Osteocyte (in vitro differentiated cells): Measurements from ENCODE around the gene CROCC2. TPM values are rescaled to one million over a fixed set of nuclear protein-coding genes. Genes with fewer than 3 reads are reported as not detected.

Experiments used
- DNase-seq: peaks from one replicate; pipeline ENCODE4 v3.0.0; 2021; ENCODE audit warnings: mixed read lengths; ENCODE audit not compliant: unreplicated experiment; ENCODE audit errors: extremely low spot score
- H3K27ac Mint-ChIP-seq: one replicate; pipeline ENCODE4 v1.8.0; 2021; ENCODE audit warnings: mild to moderate bottlenecking, mixed read lengths; ENCODE audit not compliant: unreplicated experiment
- H3K27me3 Mint-ChIP-seq: one replicate; pipeline ENCODE4 v1.8.0; 2021; ENCODE audit warnings: mixed read lengths; ENCODE audit not compliant: unreplicated experiment
- H3K36me3 Mint-ChIP-seq: one replicate; pipeline ENCODE4 v1.8.0; 2021; ENCODE audit warnings: mixed read lengths; ENCODE audit not compliant: unreplicated experiment
- H3K4me1 Mint-ChIP-seq: one replicate; pipeline ENCODE4 v1.8.0; 2021; ENCODE audit warnings: mixed read lengths; ENCODE audit not compliant: unreplicated experiment
- H3K4me3 Mint-ChIP-seq: one replicate; pipeline ENCODE4 v1.8.0; 2021; ENCODE audit warnings: mild to moderate bottlenecking, moderate library complexity, mixed read lengths; ENCODE audit not compliant: unreplicated experiment
- H3K9me3 Mint-ChIP-seq: one replicate; pipeline ENCODE4 v1.8.0; 2021; ENCODE audit warnings: mixed read lengths; ENCODE audit not compliant: unreplicated experiment
- CTCF ChIP-seq: fragments of 200-600 bp; sonication (generic); IDR thresholded peaks from 2 replicates; pipeline ENCODE4 v1.5.0; 2021; ENCODE audit warnings: antibody characterized with exemption, mild to moderate bottlenecking, moderate library complexity
- total RNA-seq: library from RNA; stranded (reverse); gene quantifications from 2 replicates; pipeline ENCODE4 v1.2.1, GENCODE V29; 2021

The CROCC2 gene
- total RNA-seq, 1 donor from 2014 or later: not detected

GRCh38 chr2:240864475-240864874 is 41.7 kb upstream of the CROCC2 start:
- H3K36me3 Mint-ChIP-seq: no peaks in the 10 kb centered on the region
- H3K4me3 Mint-ChIP-seq: no peak overlapping the region
- no peaks in the 10 kb centered on the region for H3K9me3 Mint-ChIP-seq
- H3K27ac Mint-ChIP-seq: no peak overlapping the region
- no peaks in the 10 kb centered on the region for H3K4me1 Mint-ChIP-seq
- DNase-seq: no peak
- H3K27me3 Mint-ChIP-seq: peaks cover 72% of the 10 kb centered on the region
- TF ChIP-seq CTCF: no peak

DNA sequence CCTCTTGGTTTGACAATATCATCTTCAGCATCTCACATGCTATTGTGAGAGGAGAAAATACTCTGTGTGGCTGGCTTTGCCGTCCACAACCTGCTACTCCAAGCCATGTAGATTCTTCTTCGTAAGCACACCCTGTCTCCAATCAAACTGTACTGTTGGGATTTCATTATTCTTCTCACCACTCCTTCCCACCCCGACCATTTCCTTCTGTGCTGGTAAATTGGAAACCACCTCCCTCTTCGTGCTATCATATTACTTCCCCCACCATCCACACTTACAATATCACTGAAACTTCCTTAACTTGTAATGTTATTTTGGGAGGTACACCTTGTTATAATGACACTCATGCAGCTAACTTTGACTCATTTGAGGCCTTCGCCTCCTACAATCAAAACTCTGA is 40.7 kb upstream of the CROCC2 start:
- Mint-ChIP-seq H3K27me3 (peaks cover 68% of the 10 kb centered on the region), H3K27ac (no peak overlapping the region), H3K4me1 (no peaks in the 10 kb centered on the region), H3K4me3 (no peak overlapping the region), H3K9me3 (no peaks in the 10 kb centered on the region), H3K36me3 (no peaks in the 10 kb centered on the region)
- no peak for TF ChIP-seq CTCF
- no peak for DNase-seq

GRCh38 chr2:240868286-240869108 is 37.6 kb upstream of the CROCC2 start, which contains the start of gene AGXT:
Gene AGXT (plus strand): TSS chr2:240868824. CDS start chr2:240868866, 42 bp downstream.
- Mint-ChIP-seq H3K36me3 (no peaks in the 10 kb centered on the region), H3K27me3 (peaks cover 44% of the 10 kb centered on the region), H3K27ac (no peak within 1 kb of the TSS), H3K9me3 (no peaks in the 10 kb centered on the region), H3K4me3 (no peak within 1 kb of the TSS), H3K4me1 (no peaks in the 10 kb centered on the region)
- TF ChIP-seq CTCF: no peak
- DNase-seq: no peak

GRCh38 chr2:240869109-240869955 is 36.8 kb upstream of the CROCC2 start:
- Mint-ChIP-seq H3K9me3 (no peaks in the 10 kb centered on the region), H3K4me1 (no peaks in the 10 kb centered on the region), H3K27me3 (peaks cover 35% of the 10 kb centered on the region), H3K36me3 (no peaks in the 10 kb centered on the region), H3K27ac (no peak overlapping the region), H3K4me3 (no peak overlapping the region)
- no peak for TF ChIP-seq CTCF
- DNase-seq: no peak
